DND-41 (cell line): ENCODE results near the gene EML5.
A peak's percentile ranks its signal among the peaks of the same experiment; 100 is the strongest.

Experiments used
- ATAC-seq: fragments of 200-7000 bp; cut with Tn5 transposase; 3 replicates; pipeline ENCODE4 v1.9.1; 2021; ENCODE audit warnings: low read depth; ENCODE audit not compliant: insufficient read depth
- DNase-seq: peaks from one replicate; pipeline ENCODE4 v3.0.0-alpha.2; 2020
- H2AFZ ChIP-seq: 2 replicates; pipeline ENCODE4 v1.6.0; 2012; ENCODE audit warnings: low read depth, low read length
- H3K27ac ChIP-seq: 2 replicates; pipeline ENCODE4 v1.5.1; 2012; ENCODE audit warnings: low read length, inconsistent platforms
- H3K27me3 ChIP-seq: fragments of 200-600 bp; sonication (generic); 2 replicates; pipeline ENCODE4 v1.6.0; 2012; ENCODE audit warnings: low read length, mild to moderate bottlenecking, inconsistent platforms; ENCODE audit not compliant: insufficient read depth, poor library complexity
- H3K36me3 ChIP-seq: 2 replicates; pipeline ENCODE4 v1.5.1; 2012; ENCODE audit warnings: low read length, inconsistent platforms; ENCODE audit not compliant: insufficient read depth
- H3K4me1 ChIP-seq: 2 replicates; pipeline ENCODE4 v1.5.1; 2012; ENCODE audit warnings: mild to moderate bottlenecking, low read length; ENCODE audit not compliant: insufficient read depth
- H3K4me2 ChIP-seq: 2 replicates; pipeline ENCODE4 v1.6.0; 2012; ENCODE audit warnings: mild to moderate bottlenecking, moderate library complexity, low read length, inconsistent platforms; ENCODE audit not compliant: insufficient read depth
- H3K4me3 ChIP-seq, 2 experiments: fragments of 200-600 bp in 1 of 2; shearing (Covaris generic) in 1 of 2; 2 replicates each; pipeline ENCODE4 v1.5.1; 2012 to 2016; ENCODE audit warnings: inconsistent platforms in 2 of 2, low read length in 2 of 2, mild to moderate bottlenecking in 2 of 2, low read depth in 1 of 2, moderate library complexity in 1 of 2
- H3K79me2 ChIP-seq: 2 replicates; pipeline ENCODE4 v1.6.0; 2012; ENCODE audit warnings: low read length, inconsistent platforms; ENCODE audit not compliant: insufficient read depth
- H3K9ac ChIP-seq: 2 replicates; pipeline ENCODE4 v1.6.0; 2012; ENCODE audit warnings: low read depth, mild to moderate bottlenecking, inconsistent platforms, low read length, moderate library complexity
- H3K9me3 ChIP-seq: 2 replicates; pipeline ENCODE4 v1.5.1; 2012; ENCODE audit warnings: low read length, moderate library complexity, mild to moderate bottlenecking, inconsistent platforms; ENCODE audit not compliant: insufficient read depth, severe bottlenecking
- H4K20me1 ChIP-seq: 2 replicates; pipeline ENCODE4 v1.6.0; 2012; ENCODE audit warnings: low read length; ENCODE audit not compliant: insufficient read depth
- EZH2 ChIP-seq: IDR thresholded peaks from 3 replicates; pipeline ENCODE4 v1.6.1; 2012; ENCODE audit warnings: borderline replicate concordance, low read depth, mild to moderate bottlenecking, moderate library complexity, low read length, inconsistent platforms; ENCODE audit not compliant: severe bottlenecking
- TF ChIP-seq, protein P1 (sequence below): IDR thresholded peaks from 2 replicates; pipeline ENCODE4 v1.5.1; 2012; ENCODE audit warnings: borderline replicate concordance, low read length, moderate library complexity, mild to moderate bottlenecking; ENCODE audit not compliant: poor library complexity, severe bottlenecking; ENCODE audit errors: extremely low read depth

EML5 gene

DNA sequence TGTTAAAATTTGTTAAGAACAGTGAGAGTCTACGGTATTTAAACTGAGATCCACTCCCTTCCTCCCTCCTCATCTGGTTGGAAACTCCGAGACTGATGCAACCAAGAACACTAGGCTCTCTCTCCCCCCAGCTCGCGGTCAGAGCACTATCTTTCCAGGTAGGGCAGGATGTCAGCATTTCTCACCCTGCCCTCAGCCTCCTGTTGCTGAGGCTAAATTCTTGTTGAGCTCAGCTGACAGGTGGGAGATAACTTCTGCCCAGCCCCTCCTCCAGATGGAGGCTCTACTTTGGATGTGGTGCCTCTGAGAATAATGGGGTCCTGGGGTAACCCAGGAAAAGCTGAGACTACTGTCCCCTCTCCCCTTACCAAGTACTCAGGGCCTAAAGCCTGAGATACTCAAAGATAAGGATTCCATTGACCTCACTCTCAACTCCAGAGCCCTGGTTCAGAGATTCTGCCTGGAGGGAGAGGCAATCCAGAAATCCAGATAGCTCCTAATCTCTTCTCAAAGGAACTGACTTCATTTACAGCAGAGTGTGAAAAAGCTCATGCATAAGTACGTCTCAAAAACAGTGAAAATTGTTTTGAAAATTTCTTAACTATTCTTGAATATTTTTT, 110.1 kb downstream of the EML5 start:
- H3K36me3 ChIP-seq, result peaks cover 14% of the 10 kb centered on the region; the same call in 1 of the 2 replicates
- TF ChIP-seq, protein P1, sequence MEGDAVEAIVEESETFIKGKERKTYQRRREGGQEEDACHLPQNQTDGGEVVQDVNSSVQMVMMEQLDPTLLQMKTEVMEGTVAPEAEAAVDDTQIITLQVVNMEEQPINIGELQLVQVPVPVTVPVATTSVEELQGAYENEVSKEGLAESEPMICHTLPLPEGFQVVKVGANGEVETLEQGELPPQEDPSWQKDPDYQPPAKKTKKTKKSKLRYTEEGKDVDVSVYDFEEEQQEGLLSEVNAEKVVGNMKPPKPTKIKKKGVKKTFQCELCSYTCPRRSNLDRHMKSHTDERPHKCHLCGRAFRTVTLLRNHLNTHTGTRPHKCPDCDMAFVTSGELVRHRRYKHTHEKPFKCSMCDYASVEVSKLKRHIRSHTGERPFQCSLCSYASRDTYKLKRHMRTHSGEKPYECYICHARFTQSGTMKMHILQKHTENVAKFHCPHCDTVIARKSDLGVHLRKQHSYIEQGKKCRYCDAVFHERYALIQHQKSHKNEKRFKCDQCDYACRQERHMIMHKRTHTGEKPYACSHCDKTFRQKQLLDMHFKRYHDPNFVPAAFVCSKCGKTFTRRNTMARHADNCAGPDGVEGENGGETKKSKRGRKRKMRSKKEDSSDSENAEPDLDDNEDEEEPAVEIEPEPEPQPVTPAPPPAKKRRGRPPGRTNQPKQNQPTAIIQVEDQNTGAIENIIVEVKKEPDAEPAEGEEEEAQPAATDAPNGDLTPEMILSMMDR, result no peak
- no peak for TF ChIP-seq EZH2
- H3K79me2 ChIP-seq, result no peaks in the 10 kb centered on the region
- H3K27me3 ChIP-seq, result no peaks in the 10 kb centered on the region
- no peaks in the 10 kb centered on the region for H3K4me1 ChIP-seq
- no peak overlapping the region for H3K27ac ChIP-seq
- no peak overlapping the region for H2AFZ ChIP-seq
- no peak overlapping the region for H3K4me2 ChIP-seq
- DNase-seq, result peak; percentile 64
- ATAC-seq, result peak; percentile 93
- H3K9me3 ChIP-seq, result no peaks in the 10 kb centered on the region
- H3K4me3 ChIP-seq, result no peak overlapping the region
- H4K20me1 ChIP-seq, result no peaks in the 10 kb centered on the region
- H3K9ac ChIP-seq, result no peak overlapping the region

DNA sequence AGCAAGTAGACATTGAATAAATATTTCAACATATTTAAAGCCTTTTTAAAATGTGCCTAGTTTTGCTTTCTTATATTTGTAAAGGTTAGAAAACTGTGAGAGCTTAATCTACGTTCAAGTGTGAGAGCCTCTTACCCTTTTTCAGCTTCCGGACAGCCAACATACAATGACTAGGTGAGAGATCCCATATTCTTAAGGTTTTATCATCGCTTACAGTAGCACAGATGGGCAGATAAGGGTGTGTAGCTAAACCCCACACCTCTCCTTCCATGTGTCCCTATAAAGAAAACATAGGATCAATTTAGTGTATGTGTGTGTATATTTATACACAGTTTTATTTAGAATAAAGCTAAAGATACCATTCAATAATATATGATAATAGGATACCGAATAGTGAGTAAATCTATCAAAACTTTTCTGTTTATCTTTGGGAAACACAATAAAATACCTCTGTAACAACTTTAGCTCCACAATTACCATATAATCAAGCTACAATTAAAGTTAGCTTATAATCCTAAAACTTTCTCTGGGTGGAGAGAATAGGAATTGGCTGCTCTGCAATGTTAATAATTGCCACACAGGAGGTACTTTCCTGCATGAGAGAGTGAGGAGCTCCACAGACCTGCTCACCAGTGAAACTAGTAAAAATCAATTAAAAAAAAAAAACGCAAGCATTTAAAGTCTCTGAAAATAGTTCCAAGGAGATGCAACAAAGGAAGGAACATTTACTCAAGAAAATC, 110.8 kb downstream of the EML5 start:
- H2AFZ ChIP-seq, result no peak overlapping the region
- no peak overlapping the region for H3K4me2 ChIP-seq
- ATAC-seq (peak; percentile 46), DNase-seq (no peak)
- no peaks in the 10 kb centered on the region for H3K79me2 ChIP-seq
- H3K9me3 ChIP-seq, result no peaks in the 10 kb centered on the region
- H3K27ac ChIP-seq, result no peak overlapping the region
- no peaks in the 10 kb centered on the region for H3K27me3 ChIP-seq
- H3K4me1 ChIP-seq, result no peaks in the 10 kb centered on the region
- no peak overlapping the region for H3K4me3 ChIP-seq
- H3K9ac ChIP-seq, result no peak overlapping the region
- no peaks in the 10 kb centered on the region for H4K20me1 ChIP-seq
- TF ChIP-seq EZH2, result no peak
- TF ChIP-seq, protein P1, result no peak
- peaks cover 14% of the 10 kb centered on the region; the same call in 1 of the 2 replicates for H3K36me3 ChIP-seq

DNA sequence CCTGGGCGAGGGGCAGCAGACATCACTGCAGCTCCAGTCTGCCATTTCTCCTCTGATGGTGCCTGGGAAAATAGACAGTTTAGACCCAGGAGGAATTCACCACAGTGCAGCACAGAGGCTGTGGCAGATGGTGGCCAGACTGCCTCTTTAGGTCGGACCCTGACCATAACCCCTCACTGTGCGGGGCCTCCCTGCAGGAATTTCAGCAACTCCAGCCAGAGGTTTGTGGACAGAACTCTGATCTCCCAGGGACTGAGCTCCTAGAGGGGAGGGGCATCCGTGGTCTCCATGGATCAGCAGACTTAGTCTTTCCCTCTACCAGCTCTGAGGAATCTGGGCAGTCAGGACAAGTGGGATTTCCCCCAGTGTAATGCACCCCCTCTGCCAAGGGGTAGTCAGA, 123.4 kb downstream of the EML5 start:
- Histone ChIP-seq H3K9ac (no peak overlapping the region), H3K27me3 (no peaks in the 10 kb centered on the region), H3K9me3 (no peaks in the 10 kb centered on the region), H3K4me3 (no peak overlapping the region), H2AFZ (no peak overlapping the region), H3K4me2 (no peak overlapping the region), H3K79me2 (no peaks in the 10 kb centered on the region), H3K36me3 (peaks cover 1% of the 10 kb centered on the region; the same call in 1 of the 2 replicates), H3K27ac (no peak overlapping the region), H4K20me1 (no peaks in the 10 kb centered on the region), H3K4me1 (no peaks in the 10 kb centered on the region)
- ATAC-seq, result no peak
- no peak for TF ChIP-seq EZH2
- TF ChIP-seq, protein P1, result no peak
- no peak for DNase-seq
